Stimulated activated CD4-positive, alpha-beta T cell treated with anti-CD3 and anti-CD28 coated beads, Interleukin-2, amount 100 ng/mL, for 4 hours (primary cell): Measurements from ENCODE around the gene CACTIN.
"Not testable (repeated sequence)": the region's sequence is repeated elsewhere in the genome, so short reads cannot be mapped to it uniquely, and the experiment has no call there.

Experiments used
- DNase-seq: peaks from one replicate; pipeline ENCODE4 v3.0.0-alpha.2; 2020; ENCODE audit warnings: low read depth

The CACTIN gene

GRCh38 chr19:3646336-3647092 is 19.9 kb upstream of the CACTIN start:
- no peak for DNase-seq

GRCh38 chr19:3645726-3646125 is 19.1 kb upstream of the CACTIN start:
- no peak for DNase-seq

- DNase-seq, result no peak
Observed at GRCh38 chr19:3645067-3645396, 18.4 kb upstream of the CACTIN start.

GRCh38 chr19:3644351-3645066 is 17.9 kb upstream of the CACTIN start:
- no peak for DNase-seq

DNA sequence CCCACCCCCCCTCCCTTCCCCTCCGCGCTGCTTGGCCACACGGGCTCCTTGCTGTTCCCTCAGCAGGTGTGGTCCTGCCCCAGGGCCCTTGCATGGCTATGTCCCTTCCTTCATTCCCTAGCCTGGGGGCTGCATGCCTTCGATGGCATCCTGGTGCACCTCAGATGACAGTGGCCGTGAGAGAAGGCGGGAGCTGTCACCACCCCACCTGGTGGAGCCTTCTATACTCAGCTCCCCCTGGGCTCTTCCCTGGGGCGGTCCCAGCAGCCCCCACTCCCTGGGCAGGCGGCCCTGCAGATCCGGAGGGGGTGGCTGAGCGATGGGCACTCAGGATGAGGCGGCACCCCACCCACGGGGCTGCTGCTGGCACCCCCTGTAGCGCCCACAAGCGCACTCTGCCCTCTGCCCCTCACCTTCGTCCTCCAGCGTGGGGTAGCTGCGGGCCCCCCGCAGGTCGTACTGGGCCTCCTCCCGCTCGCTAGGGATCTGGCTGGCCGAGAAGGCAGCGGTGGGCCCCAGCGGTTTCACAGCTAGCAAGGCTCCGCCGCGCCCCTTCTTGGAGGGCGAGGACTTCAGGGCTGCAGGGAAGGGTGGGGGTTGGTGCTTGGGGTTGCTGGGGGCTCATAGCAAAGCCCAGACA is 17.2 kb upstream of the CACTIN start:
- no peak for DNase-seq

GRCh38 chr19:3642987-3643673 is 16.5 kb upstream of the CACTIN start:
- DNase-seq, result peak; percentile 15

DNA sequence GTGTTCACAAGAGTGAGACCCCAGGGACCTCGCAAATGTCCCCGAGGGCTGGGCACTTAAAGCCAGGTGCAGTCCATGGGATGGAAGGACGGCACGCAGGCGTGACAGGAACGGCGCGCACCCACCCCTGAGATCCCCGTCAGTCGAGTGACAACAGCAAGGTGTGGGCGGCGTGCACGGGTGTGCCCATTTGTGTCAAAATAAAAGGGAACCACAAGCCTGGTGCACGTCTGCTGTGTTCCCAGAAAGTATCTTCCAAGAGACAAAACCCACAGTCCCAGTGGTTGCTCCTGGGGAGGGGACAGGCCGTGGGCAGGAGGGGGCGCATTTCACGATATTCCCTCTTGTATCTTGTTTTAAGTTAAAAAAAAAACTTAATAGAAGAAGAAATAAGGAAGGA is 15.7 kb upstream of the CACTIN start:
- DNase-seq, result no peak

DNA sequence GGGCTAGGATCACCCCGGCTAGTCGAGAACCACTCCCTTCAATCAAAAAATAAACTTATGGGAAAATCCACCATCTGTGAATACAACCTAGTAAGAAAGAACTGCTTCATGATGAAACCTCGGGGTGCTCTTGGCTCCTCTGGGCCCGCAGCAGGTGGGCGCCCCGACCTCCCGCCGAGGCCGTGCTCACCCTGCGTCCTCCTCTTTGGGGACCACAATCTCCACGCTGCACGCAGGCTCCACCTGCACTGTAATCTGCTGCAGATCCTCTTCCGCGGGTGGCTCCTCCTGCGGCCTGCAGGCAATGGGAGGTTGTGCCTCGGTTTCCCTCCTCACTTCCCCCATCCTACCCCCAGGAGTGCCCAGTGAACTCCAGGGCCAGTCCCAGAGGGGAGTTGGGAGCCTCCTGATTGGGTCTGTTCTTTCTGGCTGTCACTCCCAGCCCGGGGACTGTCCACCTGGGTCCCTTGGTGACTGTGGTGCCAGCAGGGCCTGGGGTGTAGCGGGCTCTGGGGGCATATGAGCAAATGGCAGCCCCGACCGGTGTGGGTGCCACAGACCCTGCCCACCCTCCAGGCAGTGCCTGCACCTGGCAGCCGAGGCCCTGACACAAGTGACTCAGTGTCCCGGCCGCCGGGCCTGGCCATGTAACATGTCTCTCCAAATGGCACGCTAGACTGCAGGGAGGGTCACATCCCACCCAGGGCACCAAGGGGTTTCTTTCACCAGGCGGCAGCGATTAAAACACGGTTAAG is 15.1 kb upstream of the CACTIN start:
- DNase-seq, result no peak

- no peak for DNase-seq
Observed at GRCh38 chr19:3639479-3639878, 12.9 kb upstream of the CACTIN start.

DNA sequence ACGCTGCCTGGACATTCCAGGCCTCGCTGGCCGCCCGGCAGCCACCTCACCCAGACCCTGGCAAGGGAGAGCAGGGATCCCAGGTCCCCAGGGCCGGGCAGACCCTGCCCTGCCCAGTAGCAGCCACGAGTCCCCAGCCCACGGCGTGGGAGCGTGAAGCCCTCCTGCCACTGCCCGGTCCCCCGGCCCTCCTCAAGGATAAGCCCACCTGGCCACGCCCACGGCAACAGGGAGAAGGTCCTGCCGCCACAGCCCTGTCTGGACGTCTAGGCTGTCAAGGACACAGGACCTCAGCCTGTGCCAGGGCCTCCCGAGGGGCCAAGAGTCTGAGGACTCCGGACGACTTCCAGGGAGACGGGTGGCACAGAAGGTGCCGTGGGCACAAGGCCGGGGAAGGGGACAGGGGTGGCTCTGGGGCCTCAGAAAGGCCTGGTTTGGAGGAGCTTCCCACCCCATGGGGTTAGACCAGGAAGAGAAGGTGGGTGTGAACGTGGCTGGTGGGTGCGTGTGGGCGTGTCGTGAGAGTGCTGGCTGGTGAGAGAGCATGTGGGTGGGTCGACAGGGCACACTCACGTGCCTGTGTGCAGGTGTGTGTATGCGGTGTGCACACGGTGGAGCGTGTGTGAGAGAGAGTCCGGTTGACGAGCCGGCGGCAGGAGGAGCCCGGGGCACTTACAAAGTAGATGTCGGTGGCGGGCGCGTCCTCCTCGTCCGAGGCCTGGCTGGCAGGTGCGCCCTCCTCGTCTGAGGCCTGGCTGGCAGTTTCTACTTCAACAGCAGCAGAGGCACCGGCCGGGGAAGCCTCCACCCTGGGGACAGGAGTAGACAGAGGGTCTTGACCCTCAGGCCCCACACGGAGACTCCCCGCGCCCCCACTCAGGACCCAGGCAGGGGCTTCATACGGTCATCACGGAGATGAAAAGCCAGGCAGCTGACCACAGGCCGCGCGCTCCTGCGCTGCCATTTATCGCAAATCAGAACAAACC is 11.9 kb upstream of the CACTIN start:
- DNase-seq, result no peak

- no peak for DNase-seq
Observed at GRCh38 chr19:3637621-3638020, 11.0 kb upstream of the CACTIN start.

GRCh38 chr19:3636962-3637361 is 10.4 kb upstream of the CACTIN start:
- no peak for DNase-seq

- no peak for DNase-seq
Observed at GRCh38 chr19:3636506-3636905, 9.9 kb upstream of the CACTIN start.

DNA sequence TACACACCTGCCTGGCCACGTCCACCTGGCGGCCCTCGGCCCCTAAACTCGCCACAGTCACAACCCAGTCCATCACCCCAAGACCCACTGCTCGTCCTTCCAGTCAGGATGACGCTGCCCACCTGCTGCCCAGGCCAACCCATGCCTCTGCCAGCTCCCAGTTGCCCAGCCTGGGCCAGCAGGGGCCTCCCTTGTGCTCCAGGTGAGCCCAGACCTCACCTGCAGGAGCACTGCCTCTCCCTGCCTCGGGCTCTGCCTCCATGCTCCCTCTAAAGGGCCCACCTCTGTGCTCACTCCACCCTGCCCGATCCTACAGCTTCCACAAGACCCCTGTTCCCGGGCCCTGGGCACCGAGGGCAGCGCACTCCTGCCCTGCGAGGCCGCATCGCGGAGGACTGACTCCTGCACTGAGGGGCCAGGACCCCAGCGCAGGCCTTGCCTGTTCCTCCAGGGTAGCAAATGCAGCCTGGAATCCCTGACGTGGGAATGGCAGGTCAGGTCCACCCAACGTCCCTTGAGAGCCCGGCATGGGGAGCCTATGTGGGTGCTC is 8.0 kb upstream of the CACTIN start:
- DNase-seq, result no peak

DNA sequence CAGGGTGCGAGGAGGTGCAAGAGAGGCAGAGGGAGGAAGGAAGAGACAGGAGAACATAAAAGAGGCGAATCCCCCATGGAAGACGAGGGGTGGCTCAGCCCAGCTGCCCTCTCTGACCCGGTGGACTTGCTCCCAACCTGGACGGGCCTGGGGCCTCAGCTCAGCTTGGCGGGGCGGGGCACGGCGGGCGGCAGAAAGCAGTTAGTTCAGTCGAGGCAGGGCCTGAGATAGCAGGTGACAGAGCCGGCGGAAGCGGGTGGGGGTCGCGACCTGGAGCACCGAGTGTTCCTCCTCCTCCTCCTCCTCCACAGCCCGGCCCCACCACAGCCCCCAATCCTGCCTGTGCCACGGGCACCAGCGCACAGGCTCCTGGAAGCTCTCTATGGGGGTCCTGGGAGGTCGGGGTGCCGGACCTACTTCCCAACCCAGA is 7.0 kb upstream of the CACTIN start:
- DNase-seq, result no peak

- no peak for DNase-seq
Observed at GRCh38 chr19:3632739-3633558, 6.4 kb upstream of the CACTIN start.

GRCh38 chr19:3632098-3632497 is 5.5 kb upstream of the CACTIN start:
- DNase-seq, result no peak

DNA sequence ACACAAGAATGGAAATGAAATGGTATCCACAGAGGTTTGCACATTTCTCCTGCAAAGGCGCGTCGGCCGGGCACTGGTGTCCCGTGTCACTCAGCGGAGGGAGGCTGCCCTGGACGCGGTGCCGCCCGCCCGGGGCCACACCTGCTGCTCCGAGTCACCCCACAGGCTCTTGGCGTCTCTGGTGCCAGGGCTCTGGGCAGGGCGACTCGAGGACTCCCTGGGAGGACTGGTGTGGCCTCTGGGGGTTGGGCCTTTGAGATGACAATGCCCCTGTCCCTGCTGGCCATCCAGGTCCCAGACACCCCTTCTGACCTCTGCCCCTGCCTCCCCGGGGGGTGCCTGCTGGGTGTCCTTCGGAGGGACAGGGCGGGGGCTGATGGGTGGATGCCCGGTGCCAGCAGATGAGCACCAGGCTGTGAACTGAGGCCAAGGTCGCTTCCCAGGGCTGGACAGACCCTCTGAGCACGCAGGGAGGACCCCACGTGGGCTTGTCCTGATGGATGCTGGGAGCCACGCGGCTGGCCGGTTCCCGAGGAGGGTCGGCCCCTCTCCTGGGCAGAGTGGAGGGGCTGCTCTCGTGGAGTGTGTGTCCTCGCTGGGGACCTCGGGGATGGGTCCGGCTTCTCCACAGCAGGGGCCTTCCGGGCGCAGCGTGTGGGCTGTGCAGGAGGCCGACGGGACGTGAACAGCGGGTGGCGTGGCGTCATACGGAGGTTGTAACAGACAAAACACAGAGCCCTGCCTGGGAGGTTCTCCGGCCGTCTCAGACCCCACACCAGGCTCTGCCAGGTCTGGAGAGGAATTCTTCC is 4.7 kb upstream of the CACTIN start:
- no peak for DNase-seq

DNA sequence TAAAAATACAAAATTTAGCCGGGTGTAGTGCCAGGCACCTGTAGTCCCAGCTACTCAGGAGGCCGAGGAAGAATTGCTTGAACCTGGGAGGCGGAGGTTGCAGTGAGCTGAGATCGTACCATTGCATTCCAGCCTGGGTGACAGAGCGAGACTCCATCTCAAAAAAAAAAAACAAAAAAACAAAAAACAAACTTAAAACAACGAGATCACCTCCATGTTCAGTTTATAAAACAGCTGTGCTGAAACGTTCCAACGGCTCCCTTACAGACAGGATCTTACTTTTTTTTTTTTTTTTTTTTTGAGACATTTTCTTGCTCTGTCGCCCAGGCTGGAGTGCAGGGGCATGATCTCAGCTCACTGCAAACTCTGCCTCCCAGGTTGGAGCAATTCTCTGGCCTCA is 2.2 kb upstream of the CACTIN start:
- not testable (repeated sequence) for DNase-seq
